ENCODE results near the gene PAK6.
A peak's percentile ranks its signal among the peaks of the same experiment; 100 is the strongest.

PAK6 gene

DNA sequence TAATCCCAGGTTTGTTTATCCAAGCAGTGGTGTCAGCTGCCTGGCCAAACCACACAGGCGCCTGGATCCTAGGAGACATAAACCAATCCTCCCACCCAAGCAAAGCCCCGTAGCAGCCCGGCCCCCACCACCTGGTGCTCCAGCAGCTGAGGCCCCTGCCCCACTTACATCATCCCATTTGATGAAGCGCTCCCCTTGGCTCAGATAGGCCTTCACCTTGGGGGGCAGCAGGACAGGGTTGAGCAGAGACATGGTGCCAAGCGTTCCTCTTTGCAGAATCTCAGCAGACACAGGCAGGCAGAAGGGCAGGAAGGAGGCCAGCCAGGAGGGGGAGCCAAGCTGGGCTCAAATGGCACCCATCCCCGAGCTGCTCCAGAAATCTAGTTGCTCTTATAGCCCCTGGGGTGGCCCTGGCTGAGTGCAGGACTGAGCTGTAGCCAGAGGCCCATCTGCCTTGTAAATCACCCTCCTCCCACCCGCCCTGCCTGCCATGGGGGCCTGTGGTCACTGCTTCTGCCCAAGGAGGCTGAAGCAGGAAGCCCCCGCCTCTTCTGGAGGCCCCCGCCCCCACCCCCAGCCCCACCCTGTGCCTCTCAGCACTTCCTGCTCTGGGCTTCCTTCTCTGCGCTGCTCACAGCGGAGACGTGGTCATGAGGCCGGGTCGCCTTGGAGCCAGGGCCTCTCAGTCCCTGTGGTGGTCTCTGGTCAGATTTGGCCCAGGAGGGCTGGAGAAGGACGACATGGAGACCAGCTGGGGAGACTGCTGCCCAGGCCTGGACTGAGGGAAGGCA, 68.8 kb downstream of the PAK6 start, which contains the start of gene PLCB2:
Gene PLCB2 (minus strand): TSS at position 515 of the 791 bp plus-strand sequence. CDS start 263 bp downstream, at position 252.
- Histone ChIP-seq H4K20me1 (ENCODE audit: insufficient read depth, low read length) (no peaks in the 10 kb centered on the region), H3K4me2 (ENCODE audit: low read length) (peak within 1 kb of the TSS; percentile 99), H3K9me3 (ENCODE audit: insufficient read depth, low read length) (no peaks in the 10 kb centered on the region), H3K79me2 (ENCODE audit: low read length) (no peaks in the 10 kb centered on the region), H3K4me1 (ENCODE audit: low read length) (peaks cover 39% of the 10 kb centered on the region), H3K36me3 (replicated peaks; ENCODE audit: low read depth, low read length) (no peaks in the 10 kb centered on the region), H2AFZ (ENCODE audit: low read depth, low read length) (peak within 1 kb of the TSS; percentile 52), H3K4me3 (ENCODE audit: low read length) (peak within 1 kb of the TSS; percentile 88), H3K27ac (ENCODE audit: low read length) (peak within 1 kb of the TSS; percentile 71), H3K27me3 (ENCODE audit: low read depth, low read length) (peaks cover 14% of the 10 kb centered on the region), H3K9ac (ENCODE audit: low read length) (peak within 1 kb of the TSS; percentile 91)
- TF ChIP-seq, protein P1, sequence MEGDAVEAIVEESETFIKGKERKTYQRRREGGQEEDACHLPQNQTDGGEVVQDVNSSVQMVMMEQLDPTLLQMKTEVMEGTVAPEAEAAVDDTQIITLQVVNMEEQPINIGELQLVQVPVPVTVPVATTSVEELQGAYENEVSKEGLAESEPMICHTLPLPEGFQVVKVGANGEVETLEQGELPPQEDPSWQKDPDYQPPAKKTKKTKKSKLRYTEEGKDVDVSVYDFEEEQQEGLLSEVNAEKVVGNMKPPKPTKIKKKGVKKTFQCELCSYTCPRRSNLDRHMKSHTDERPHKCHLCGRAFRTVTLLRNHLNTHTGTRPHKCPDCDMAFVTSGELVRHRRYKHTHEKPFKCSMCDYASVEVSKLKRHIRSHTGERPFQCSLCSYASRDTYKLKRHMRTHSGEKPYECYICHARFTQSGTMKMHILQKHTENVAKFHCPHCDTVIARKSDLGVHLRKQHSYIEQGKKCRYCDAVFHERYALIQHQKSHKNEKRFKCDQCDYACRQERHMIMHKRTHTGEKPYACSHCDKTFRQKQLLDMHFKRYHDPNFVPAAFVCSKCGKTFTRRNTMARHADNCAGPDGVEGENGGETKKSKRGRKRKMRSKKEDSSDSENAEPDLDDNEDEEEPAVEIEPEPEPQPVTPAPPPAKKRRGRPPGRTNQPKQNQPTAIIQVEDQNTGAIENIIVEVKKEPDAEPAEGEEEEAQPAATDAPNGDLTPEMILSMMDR (IDR thresholded peaks at IDR 0.05; ENCODE audit: low read depth, low read length) = peak; percentile 39
- no peak for TF ChIP-seq EZH2phosphoT487 (IDR thresholded peaks at IDR 0.05; ENCODE audit: low read depth)

GRCh38 chr15:40309344-40309862, 70.5 kb downstream of the PAK6 start:
- no peak overlapping the region for H2AFZ ChIP-seq (ENCODE audit: low read depth, low read length)
- H3K27ac ChIP-seq (ENCODE audit: low read length) = no peak overlapping the region
- no peak for TF ChIP-seq EZH2phosphoT487 (IDR thresholded peaks at IDR 0.05; ENCODE audit: low read depth)
- TF ChIP-seq, protein P1 (IDR thresholded peaks at IDR 0.05; ENCODE audit: low read depth, low read length) = no peak
- peak overlapping the region; percentile 88 for H3K4me3 ChIP-seq (ENCODE audit: low read length)
- H3K79me2 ChIP-seq (ENCODE audit: low read length) = no peaks in the 10 kb centered on the region
- no peaks in the 10 kb centered on the region for H4K20me1 ChIP-seq (ENCODE audit: insufficient read depth, low read length)
- H3K4me1 ChIP-seq (ENCODE audit: low read length) = peaks cover 48% of the 10 kb centered on the region
- peak overlapping the region; percentile 99 for H3K4me2 ChIP-seq (ENCODE audit: low read length)
- no peaks in the 10 kb centered on the region for H3K9me3 ChIP-seq (ENCODE audit: insufficient read depth, low read length)
- H3K9ac ChIP-seq (ENCODE audit: low read length) = peak overlapping the region; percentile 91; the same call in 1 of the 2 replicates
- peaks cover 22% of the 10 kb centered on the region for H3K27me3 ChIP-seq (ENCODE audit: low read depth, low read length)
- H3K36me3 ChIP-seq (replicated peaks; ENCODE audit: low read depth, low read length) = no peaks in the 10 kb centered on the region

GRCh38 chr15:40310001-40310959, 71.4 kb downstream of the PAK6 start:
- Histone ChIP-seq H3K4me1 (ENCODE audit: low read length) (peaks cover 48% of the 10 kb centered on the region), H3K36me3 (replicated peaks; ENCODE audit: low read depth, low read length) (no peaks in the 10 kb centered on the region), H3K27me3 (ENCODE audit: low read depth, low read length) (peaks cover 28% of the 10 kb centered on the region), H2AFZ (ENCODE audit: low read depth, low read length) (no peak overlapping the region), H3K4me3 (ENCODE audit: low read length) (no peak overlapping the region), H3K9ac (ENCODE audit: low read length) (no peak overlapping the region), H3K9me3 (ENCODE audit: insufficient read depth, low read length) (no peaks in the 10 kb centered on the region), H4K20me1 (ENCODE audit: insufficient read depth, low read length) (no peaks in the 10 kb centered on the region), H3K4me2 (ENCODE audit: low read length) (no peak overlapping the region), H3K79me2 (ENCODE audit: low read length) (no peaks in the 10 kb centered on the region), H3K27ac (ENCODE audit: low read length) (no peak overlapping the region)
- TF ChIP-seq EZH2phosphoT487 (IDR thresholded peaks at IDR 0.05; ENCODE audit: low read depth) = no peak
- TF ChIP-seq, protein P1 (IDR thresholded peaks at IDR 0.05; ENCODE audit: low read depth, low read length) = peak; percentile 86
